ENCODE measurements around the gene ZFR. TPM values are rescaled to one million over a fixed set of nuclear protein-coding genes. Genes with fewer than 3 reads are reported as not detected.
"Not testable (repeated sequence)": the region's sequence is repeated elsewhere in the genome, so short reads cannot be mapped to it uniquely, and the experiment has no call there.

ZFR gene
- total and polyA plus RNA-seq, 2 experiments from 2014 or later = 59.1 to 93.3 TPM

GRCh38 chr5:32323741-32324140 lies 120.8 kb downstream of the ZFR start:
- Histone ChIP-seq H3K27ac (no peak overlapping the region), H4K20me1 (ENCODE audit: insufficient read depth, poor library complexity, severe bottlenecking) (no peaks in the 10 kb centered on the region), H3K9me2 (replicated peaks; ENCODE audit: insufficient read depth) (no peaks in the 10 kb centered on the region), H3K4me3 (no peak overlapping the region), H3K36me3 (replicated peaks; ENCODE audit: insufficient read depth, low read depth) (no peaks in the 10 kb centered on the region), H3K27me3 (no peaks in the 10 kb centered on the region), H3K9me3 (ENCODE audit: low read depth) (no peaks in the 10 kb centered on the region), H3K79me2 (no peaks in the 10 kb centered on the region), H2AFZ (no peak overlapping the region), H3K4me1 (ENCODE audit: insufficient read depth) (no peaks in the 10 kb centered on the region), H3K4me2 (no peak overlapping the region)
- WGBS (ENCODE audit: low lambda C conversion rate, missing lambda C conversion rate) = 85% methylated on average over 7 of the region's 8 CpGs
- DNase-seq (ENCODE audit: low spot score) = no peak
- TF ChIP-seq EZH2phosphoT487 (IDR thresholded peaks at IDR 0.05; ENCODE audit: low read depth, severe bottlenecking, unreplicated experiment) = no peak
- TF ChIP-seq EZH2 (IDR thresholded peaks at IDR 0.05; ENCODE audit: borderline replicate concordance) = no peak
- no peak for TF ChIP-seq CTCF (IDR thresholded peaks at IDR 0.05; ENCODE audit: poor library complexity)

- Histone ChIP-seq H3K4me1 (ENCODE audit: insufficient read depth) (no peaks in the 10 kb centered on the region), H3K4me3 (no peak overlapping the region), H3K27ac (no peak overlapping the region), H3K36me3 (replicated peaks; ENCODE audit: insufficient read depth, low read depth) (no peaks in the 10 kb centered on the region), H3K4me2 (no peak overlapping the region), H4K20me1 (ENCODE audit: insufficient read depth, poor library complexity, severe bottlenecking) (no peaks in the 10 kb centered on the region), H2AFZ (no peak overlapping the region), H3K79me2 (no peaks in the 10 kb centered on the region), H3K9me3 (ENCODE audit: low read depth) (no peaks in the 10 kb centered on the region), H3K9me2 (replicated peaks; ENCODE audit: insufficient read depth) (no peaks in the 10 kb centered on the region), H3K27me3 (no peaks in the 10 kb centered on the region)
- TF ChIP-seq EZH2 (IDR thresholded peaks at IDR 0.05; ENCODE audit: borderline replicate concordance) (no peak), EZH2phosphoT487 (IDR thresholded peaks at IDR 0.05; ENCODE audit: low read depth, severe bottlenecking, unreplicated experiment) (no peak), CTCF (IDR thresholded peaks at IDR 0.05; ENCODE audit: poor library complexity) (no peak)
- no peak for DNase-seq (ENCODE audit: low spot score)
- 94% methylated on average over 12 of the region's 12 CpGs for WGBS (ENCODE audit: low lambda C conversion rate, missing lambda C conversion rate)
These were observed 121.7 kb downstream of the ZFR start for GRCh38 chr5:32322882-32323281.

- WGBS (ENCODE audit: low lambda C conversion rate, missing lambda C conversion rate) = 87% methylated on average over 2 of the region's 2 CpGs
These were observed 122.8 kb downstream of the ZFR start for GRCh38 chr5:32321787-32322186.

GRCh38 chr5:32320576-32320975 lies 124.0 kb downstream of the ZFR start:
- TF ChIP-seq CTCF (IDR thresholded peaks at IDR 0.05; ENCODE audit: poor library complexity) = no peak
- no peak for TF ChIP-seq EZH2 (IDR thresholded peaks at IDR 0.05; ENCODE audit: borderline replicate concordance)
- TF ChIP-seq EZH2phosphoT487 (IDR thresholded peaks at IDR 0.05; ENCODE audit: low read depth, severe bottlenecking, unreplicated experiment) = no peak
- Histone ChIP-seq H3K4me3 (no peak overlapping the region), H3K9me3 (ENCODE audit: low read depth) (no peaks in the 10 kb centered on the region), H3K27ac (no peak overlapping the region), H2AFZ (no peak overlapping the region), H3K27me3 (no peaks in the 10 kb centered on the region), H3K4me2 (no peak overlapping the region), H3K9me2 (replicated peaks; ENCODE audit: insufficient read depth) (no peaks in the 10 kb centered on the region), H4K20me1 (ENCODE audit: insufficient read depth, poor library complexity, severe bottlenecking) (no peaks in the 10 kb centered on the region), H3K36me3 (replicated peaks; ENCODE audit: insufficient read depth, low read depth) (no peaks in the 10 kb centered on the region), H3K79me2 (no peaks in the 10 kb centered on the region), H3K4me1 (ENCODE audit: insufficient read depth) (no peaks in the 10 kb centered on the region)
- no peak for DNase-seq (ENCODE audit: low spot score)
- WGBS (ENCODE audit: low lambda C conversion rate, missing lambda C conversion rate) = 90% methylated on average over 4 of the region's 10 CpGs

More at GRCh38 chr5:32321787-32322186, 122.8 kb downstream of the ZFR start:
- not testable (repeated sequence) for H3K27me3 ChIP-seq; H3K27ac ChIP-seq; H2AFZ ChIP-seq; H3K36me3 ChIP-seq (replicated peaks; ENCODE audit: insufficient read depth, low read depth); H3K4me3 ChIP-seq; H4K20me1 ChIP-seq (ENCODE audit: insufficient read depth, poor library complexity, severe bottlenecking); H3K4me1 ChIP-seq (ENCODE audit: insufficient read depth); H3K9me2 ChIP-seq (replicated peaks; ENCODE audit: insufficient read depth); DNase-seq (ENCODE audit: low spot score); H3K9me3 ChIP-seq (ENCODE audit: low read depth); H3K79me2 ChIP-seq; H3K4me2 ChIP-seq
